Measurements from ENCODE around the gene ALG9. TPM values are rescaled to one million over a fixed set of nuclear protein-coding genes. Genes with fewer than 3 reads are reported as not detected.

ALG9 gene
- total RNA-seq, 1 experiment from 2014 or later = 28.8 TPM

- CTCF ChIA-PET = interaction anchor here (0.6 to 1.0 kb wide), 2 partner anchors 23 to 348 kb away, joined by 3 to 6 read pairs; no protein-coding TSS in a partner anchor
- Mint-ChIP-seq H3K4me1 (ENCODE audit: insufficient read depth, unreplicated experiment) (no peaks in the 10 kb centered on the region), H3K27me3 (ENCODE audit: insufficient read depth, unreplicated experiment) (no peaks in the 10 kb centered on the region), H3K9me3 (ENCODE audit: unreplicated experiment) (no peaks in the 10 kb centered on the region), H3K27ac (ENCODE audit: low read depth, unreplicated experiment) (no peak overlapping the region), H3K4me3 (ENCODE audit: unreplicated experiment) (no peak overlapping the region), H3K36me3 (ENCODE audit: insufficient read depth, unreplicated experiment) (peaks cover 53% of the 10 kb centered on the region)
- BruUV-seq (replicated peaks) = no TSS peak
- no peak for DNase-seq (ENCODE audit: unreplicated experiment)
- POLR2A ChIA-PET = no interaction called here
- no peak for TF ChIP-seq CTCF (IDR thresholded peaks at IDR 0.05; ENCODE audit: unreplicated experiment)
- intact Hi-C loops (cut with micrococcal nuclease) = no loop called here
These were observed 52.1 kb downstream of the ALG9 start for GRCh38 chr11:111819161-111819828.

- DNase-seq (ENCODE audit: unreplicated experiment) = no peak
- Mint-ChIP-seq H3K27me3 (ENCODE audit: insufficient read depth, unreplicated experiment) (no peaks in the 10 kb centered on the region), H3K9me3 (ENCODE audit: unreplicated experiment) (no peaks in the 10 kb centered on the region), H3K4me1 (ENCODE audit: insufficient read depth, unreplicated experiment) (no peaks in the 10 kb centered on the region), H3K36me3 (ENCODE audit: insufficient read depth, unreplicated experiment) (peaks cover 36% of the 10 kb centered on the region), H3K4me3 (ENCODE audit: unreplicated experiment) (no peak overlapping the region), H3K27ac (ENCODE audit: low read depth, unreplicated experiment) (no peak overlapping the region)
- intact Hi-C loops (cut with micrococcal nuclease) = no loop called here
- BruUV-seq (replicated peaks) = no TSS peak
- POLR2A ChIA-PET = no interaction called here
- CTCF ChIA-PET = no interaction called here
- TF ChIP-seq CTCF (IDR thresholded peaks at IDR 0.05; ENCODE audit: unreplicated experiment) = no peak
These were observed 55.9 kb downstream of the ALG9 start for GRCh38 chr11:111815489-111815888.

GRCh38 chr11:111814557-111815320 lies 56.6 kb downstream of the ALG9 start:
- H3K36me3 Mint-ChIP-seq (ENCODE audit: insufficient read depth, unreplicated experiment) = peaks cover 36% of the 10 kb centered on the region
- H3K27me3 Mint-ChIP-seq (ENCODE audit: insufficient read depth, unreplicated experiment) = no peaks in the 10 kb centered on the region
- H3K27ac Mint-ChIP-seq (ENCODE audit: low read depth, unreplicated experiment) = peak overlapping the region; percentile 28
- ChIA-PET CTCF (interaction anchor here (0.6 kb wide), 1 partner anchor 247 kb away, joined by 5 read pairs; no protein-coding TSS in a partner anchor), POLR2A (interaction anchor here (0.6 kb wide), 1 partner anchor 8 kb away, joined by 3 read pairs; no protein-coding TSS in a partner anchor)
- no peak overlapping the region for H3K4me3 Mint-ChIP-seq (ENCODE audit: unreplicated experiment)
- no peaks in the 10 kb centered on the region for H3K4me1 Mint-ChIP-seq (ENCODE audit: insufficient read depth, unreplicated experiment)
- BruUV-seq (replicated peaks) = no TSS peak
- H3K9me3 Mint-ChIP-seq (ENCODE audit: unreplicated experiment) = no peaks in the 10 kb centered on the region
- no peak for DNase-seq (ENCODE audit: unreplicated experiment)
- TF ChIP-seq CTCF (IDR thresholded peaks at IDR 0.05; ENCODE audit: unreplicated experiment) = no peak
- intact Hi-C loops (cut with micrococcal nuclease) = no loop called here

GRCh38 chr11:111814106-111814505 lies 57.3 kb downstream of the ALG9 start:
- Mint-ChIP-seq H3K4me1 (ENCODE audit: insufficient read depth, unreplicated experiment) (no peaks in the 10 kb centered on the region), H3K4me3 (ENCODE audit: unreplicated experiment) (no peak overlapping the region), H3K9me3 (ENCODE audit: unreplicated experiment) (no peaks in the 10 kb centered on the region), H3K27ac (ENCODE audit: low read depth, unreplicated experiment) (peak overlapping the region; percentile 28), H3K36me3 (ENCODE audit: insufficient read depth, unreplicated experiment) (peaks cover 37% of the 10 kb centered on the region), H3K27me3 (ENCODE audit: insufficient read depth, unreplicated experiment) (no peaks in the 10 kb centered on the region)
- TF ChIP-seq CTCF (IDR thresholded peaks at IDR 0.05; ENCODE audit: unreplicated experiment) = no peak
- POLR2A ChIA-PET = no interaction called here
- CTCF ChIA-PET = no interaction called here
- no peak for DNase-seq (ENCODE audit: unreplicated experiment)
- no TSS peak for BruUV-seq (replicated peaks)
- intact Hi-C loops (cut with micrococcal nuclease) = no loop called here
